HG03139 (cell line): ENCODE measurements around the gene TRPC4.

ENCODE experiments used
- ATAC-seq: cut with Tn5 transposase; IDR thresholded peaks from one replicate; pipeline ENCODE4 v1.9.1; 2021; ENCODE audit not compliant: unreplicated experiment

TRPC4 gene

GRCh38 chr13:37869756-37870488 lies at the start of gene TRPC4:
TRPC4 (minus strand) TSS chr13:37869772; CDS start chr13:37783333, 86,439 bp downstream.
- no peak for ATAC-seq

GRCh38 chr13:37918751-37919150 lies 49.2 kb upstream of the TRPC4 start:
- ATAC-seq: no peak

GRCh38 chr13:37918116-37918714 lies 48.6 kb upstream of the TRPC4 start:
- ATAC-seq: no peak

GRCh38 chr13:37914781-37915391 lies 45.3 kb upstream of the TRPC4 start:
- ATAC-seq: no peak

- ATAC-seq: no peak
These were observed 41.2 kb upstream of the TRPC4 start for GRCh38 chr13:37910790-37911189.

GRCh38 chr13:37906880-37907279 lies 37.3 kb upstream of the TRPC4 start:
- ATAC-seq: no peak

GRCh38 chr13:37905736-37906135 lies 36.2 kb upstream of the TRPC4 start:
- no peak for ATAC-seq

- no peak for ATAC-seq
These were observed 30.2 kb upstream of the TRPC4 start for GRCh38 chr13:37899753-37900152.

- ATAC-seq: no peak
These were observed 23.7 kb upstream of the TRPC4 start for GRCh38 chr13:37893321-37893720.

- no peak for ATAC-seq
These were observed 20.2 kb upstream of the TRPC4 start for GRCh38 chr13:37889820-37890219.

- no peak for ATAC-seq
These were observed 19.5 kb upstream of the TRPC4 start for GRCh38 chr13:37889102-37889501.

GRCh38 chr13:37886879-37887278 lies 17.3 kb upstream of the TRPC4 start:
- ATAC-seq: no peak

- ATAC-seq: no peak
These were observed 15.1 kb upstream of the TRPC4 start for GRCh38 chr13:37884674-37885073.

GRCh38 chr13:37884026-37884425 lies 14.5 kb upstream of the TRPC4 start:
- no peak for ATAC-seq

GRCh38 chr13:37878921-37879320 lies 9.3 kb upstream of the TRPC4 start:
- no peak for ATAC-seq

- no peak for ATAC-seq
These were observed 8.9 kb upstream of the TRPC4 start for GRCh38 chr13:37878496-37878895.

- no peak for ATAC-seq
These were observed 1.5 kb upstream of the TRPC4 start for GRCh38 chr13:37870895-37871550.

GRCh38 chr13:37870489-37870845 lies 895 bp upstream of the TRPC4 start:
- no peak for ATAC-seq

- ATAC-seq: no peak
These were observed 141 bp downstream of the TRPC4 start for GRCh38 chr13:37869506-37869755.

- no peak for ATAC-seq
These were observed 674 bp downstream of the TRPC4 start for GRCh38 chr13:37868691-37869505.

GRCh38 chr13:37863708-37864107 lies 5.9 kb downstream of the TRPC4 start:
- no peak for ATAC-seq
